GDM1 (cell line): ENCODE data around the gene NPEPPS.
"Not testable (repeated sequence)": the region's sequence is repeated elsewhere in the genome, so short reads cannot be mapped to it uniquely, and the experiment has no call there.

Experiments
- DNase-seq: peaks from one replicate; lab custom pipeline; 2025; lab: John Stamatoyannopoulos, UW

Gene NPEPPS

GRCh38 chr17:47560517-47561043, 29.7 kb downstream of the NPEPPS start:
- DNase-seq = not testable (repeated sequence)

GRCh38 chr17:47561698-47562405, 30.9 kb downstream of the NPEPPS start:
- not testable (repeated sequence) for DNase-seq

GRCh38 chr17:47562406-47562705, 31.4 kb downstream of the NPEPPS start:
- not testable (repeated sequence) for DNase-seq

GRCh38 chr17:47567261-47567660, 36.4 kb downstream of the NPEPPS start:
- DNase-seq = not testable (repeated sequence)

GRCh38 chr17:47572561-47572960, 41.7 kb downstream of the NPEPPS start:
- not testable (repeated sequence) for DNase-seq

GRCh38 chr17:47582416-47582815, 51.5 kb downstream of the NPEPPS start:
- DNase-seq = not testable (repeated sequence)

- DNase-seq = not testable (repeated sequence)
These were observed 55.6 kb downstream of the NPEPPS start for GRCh38 chr17:47586378-47587055.

GRCh38 chr17:47593522-47593921, 62.6 kb downstream of the NPEPPS start:
- not testable (repeated sequence) for DNase-seq

- no peak for DNase-seq
These were observed 73.1 kb downstream of the NPEPPS start for GRCh38 chr17:47603830-47604597.

GRCh38 chr17:47604598-47604927, 73.7 kb downstream of the NPEPPS start:
- no peak for DNase-seq

GRCh38 chr17:47605011-47605410, 74.1 kb downstream of the NPEPPS start:
- no peak for DNase-seq

GRCh38 chr17:47607481-47607880, 76.6 kb downstream of the NPEPPS start:
- no peak for DNase-seq

GRCh38 chr17:47611372-47612350, 80.8 kb downstream of the NPEPPS start:
- no peak for DNase-seq

- DNase-seq = no peak
These were observed 85.0 kb downstream of the NPEPPS start for GRCh38 chr17:47615766-47616424.

- no peak for DNase-seq
These were observed 87.5 kb downstream of the NPEPPS start for GRCh38 chr17:47618410-47618809.

GRCh38 chr17:47620503-47621245, 89.8 kb downstream of the NPEPPS start:
- DNase-seq = no peak

- DNase-seq = no peak
These were observed 90.6 kb downstream of the NPEPPS start for GRCh38 chr17:47621293-47622179.

GRCh38 chr17:47622180-47622549, 91.3 kb downstream of the NPEPPS start:
- DNase-seq = no peak

GRCh38 chr17:47624727-47625068, 93.8 kb downstream of the NPEPPS start:
- DNase-seq = no peak
